Activated CD4-positive, alpha-beta T cell treated with anti-CD3 and anti-CD28 coated beads, Interleukin-2, Interleukin-4, amounts not matched to agents 100 ng/mL and 50 ng/mL, durations not matched to agents 16 hours and 8 hours (primary cell): ENCODE measurements around the gene PANX2.
A peak's percentile ranks its signal among the peaks of the same experiment; 100 is the strongest.
"Not testable (repeated sequence)": the region's sequence is repeated elsewhere in the genome, so short reads cannot be mapped to it uniquely, and the experiment has no call there.

ENCODE experiments used
- DNase-seq: peaks from one replicate; pipeline ENCODE4 v3.0.0-alpha.2; 2020; ENCODE audit warnings: low spot score

The PANX2 gene

GRCh38 chr22:50147258-50148165 is 23.0 kb upstream of the PANX2 start:
- DNase-seq: not testable (repeated sequence)

GRCh38 chr22:50148166-50148500 is 22.4 kb upstream of the PANX2 start:
- DNase-seq: no peak

DNA sequence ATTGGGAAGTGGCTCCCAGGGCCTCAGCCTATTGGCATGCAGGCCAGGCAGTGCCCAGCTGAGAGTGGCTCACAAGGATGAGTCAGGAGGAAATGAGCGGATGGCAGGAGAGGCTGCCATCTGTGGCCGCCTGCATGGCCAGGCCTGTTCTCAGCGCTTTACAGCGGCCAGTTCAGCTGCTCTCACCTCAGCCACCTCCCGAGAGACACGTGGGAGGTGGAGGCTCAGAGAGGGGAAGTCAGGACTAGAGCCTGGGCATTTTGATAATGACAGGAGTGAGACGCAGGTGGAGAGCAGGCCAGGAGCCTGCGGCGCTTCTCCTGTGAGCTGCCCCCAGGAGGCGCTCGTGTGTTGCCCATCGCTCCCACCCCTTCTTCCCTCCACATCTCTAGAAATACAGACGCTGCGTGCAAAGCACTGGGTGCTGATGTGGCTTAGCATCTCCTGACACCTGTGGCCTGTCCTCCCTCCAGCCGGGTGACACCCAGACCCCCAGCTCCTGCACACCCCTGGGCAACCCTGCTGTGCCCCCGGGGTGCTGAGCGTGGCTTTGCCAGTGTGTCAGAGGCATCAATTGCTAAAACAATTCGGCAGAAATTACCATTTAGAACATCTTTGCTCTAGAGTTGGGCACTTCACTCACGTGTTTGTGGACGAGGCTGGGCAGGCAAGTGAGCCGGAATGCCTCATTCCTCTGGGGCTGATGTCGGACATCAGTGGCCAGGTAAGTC is 21.4 kb upstream of the PANX2 start:
- DNase-seq: peak; percentile 71

DNA sequence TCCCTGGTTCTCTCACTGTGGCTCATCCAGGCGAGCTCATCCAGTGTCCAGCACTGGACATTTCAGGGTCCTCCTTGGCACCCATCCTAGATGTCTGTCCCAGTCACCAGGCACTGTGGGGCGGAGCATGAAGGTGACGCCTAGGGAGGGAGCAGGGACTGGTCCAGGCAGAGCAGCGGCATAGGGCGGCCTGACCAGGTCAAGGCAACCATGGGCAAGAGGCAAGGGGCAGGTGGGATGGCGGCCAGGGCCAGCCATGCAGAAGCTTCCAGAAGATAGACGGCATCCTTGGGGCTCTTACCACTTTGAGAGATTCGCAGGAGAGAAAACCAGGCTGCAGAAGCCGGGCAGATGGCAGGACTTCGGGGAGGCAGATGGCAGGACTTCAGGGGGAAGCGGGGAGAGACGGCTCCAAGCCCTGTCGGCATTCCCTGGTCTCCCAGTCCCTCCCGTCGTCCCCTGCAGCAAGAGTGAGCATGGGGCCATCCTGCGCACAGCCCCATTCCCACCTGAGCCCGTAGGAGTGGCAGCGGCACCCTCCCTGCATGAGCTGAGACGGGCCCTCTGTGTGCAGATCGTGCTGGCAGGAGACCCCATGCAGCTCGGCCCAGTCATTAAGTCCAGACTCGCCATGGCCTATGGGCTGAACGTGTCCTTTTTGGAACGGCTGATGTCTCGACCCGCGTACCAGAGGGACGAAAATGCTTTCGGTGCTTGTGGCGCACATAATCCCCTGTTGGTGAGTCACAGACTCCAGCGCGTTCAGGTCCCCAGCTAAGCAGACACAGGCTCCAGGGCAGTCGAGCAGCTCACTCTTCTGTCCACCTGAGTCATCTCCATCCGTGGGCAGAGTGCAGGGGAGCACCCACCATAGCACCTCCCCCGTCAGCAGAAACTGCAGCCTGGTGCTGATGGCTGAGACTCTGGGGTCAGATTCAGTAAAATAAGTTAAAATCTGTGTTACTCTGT is 20.1 kb upstream of the PANX2 start:
- no peak for DNase-seq

DNA sequence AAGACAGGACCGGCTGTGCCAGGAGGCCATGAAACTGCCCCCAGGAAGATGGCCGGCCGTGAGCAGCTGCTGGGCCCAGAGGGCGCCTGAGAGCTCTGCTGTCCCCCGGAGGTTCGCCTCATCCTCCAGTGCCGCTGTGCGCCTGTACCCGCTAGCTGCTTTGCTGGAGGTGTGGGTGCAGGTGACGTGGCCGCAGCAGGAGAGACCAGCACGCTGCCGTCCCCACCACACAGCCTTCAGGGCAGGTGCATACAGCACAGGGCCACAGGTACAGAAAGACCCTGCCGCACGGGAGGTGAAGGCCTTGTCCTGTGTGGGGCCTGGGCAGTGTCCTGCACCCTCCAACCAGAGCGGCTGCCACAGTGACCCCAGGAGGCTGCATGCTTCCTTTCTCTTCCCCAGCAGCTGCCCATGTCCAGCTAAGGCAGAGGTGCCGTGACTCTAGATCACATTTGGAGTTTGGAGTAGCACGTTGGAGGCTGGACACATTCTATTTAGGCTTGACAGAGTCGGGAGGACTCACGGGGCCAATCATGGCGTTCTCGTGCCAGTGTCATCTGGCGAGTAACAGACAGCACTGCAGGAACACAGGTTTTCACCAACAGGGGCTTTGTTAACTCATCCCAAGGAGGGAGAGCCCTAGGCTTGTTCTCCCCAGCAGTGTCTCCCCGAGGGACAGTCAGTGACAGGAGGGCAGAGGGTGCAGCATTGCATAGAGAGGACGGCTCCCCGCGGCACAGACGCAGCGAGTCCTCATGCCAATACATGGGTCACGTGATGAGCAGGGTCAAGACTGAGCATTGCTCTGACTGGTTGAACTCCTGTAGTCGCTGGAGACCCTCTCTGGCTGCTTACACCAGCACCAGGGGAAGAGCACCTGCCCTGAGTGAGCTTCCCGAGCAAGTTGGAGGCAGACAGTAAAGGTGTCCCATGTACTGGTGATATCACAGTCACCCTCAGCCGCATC is 18.7 kb upstream of the PANX2 start:
- no peak for DNase-seq

DNA sequence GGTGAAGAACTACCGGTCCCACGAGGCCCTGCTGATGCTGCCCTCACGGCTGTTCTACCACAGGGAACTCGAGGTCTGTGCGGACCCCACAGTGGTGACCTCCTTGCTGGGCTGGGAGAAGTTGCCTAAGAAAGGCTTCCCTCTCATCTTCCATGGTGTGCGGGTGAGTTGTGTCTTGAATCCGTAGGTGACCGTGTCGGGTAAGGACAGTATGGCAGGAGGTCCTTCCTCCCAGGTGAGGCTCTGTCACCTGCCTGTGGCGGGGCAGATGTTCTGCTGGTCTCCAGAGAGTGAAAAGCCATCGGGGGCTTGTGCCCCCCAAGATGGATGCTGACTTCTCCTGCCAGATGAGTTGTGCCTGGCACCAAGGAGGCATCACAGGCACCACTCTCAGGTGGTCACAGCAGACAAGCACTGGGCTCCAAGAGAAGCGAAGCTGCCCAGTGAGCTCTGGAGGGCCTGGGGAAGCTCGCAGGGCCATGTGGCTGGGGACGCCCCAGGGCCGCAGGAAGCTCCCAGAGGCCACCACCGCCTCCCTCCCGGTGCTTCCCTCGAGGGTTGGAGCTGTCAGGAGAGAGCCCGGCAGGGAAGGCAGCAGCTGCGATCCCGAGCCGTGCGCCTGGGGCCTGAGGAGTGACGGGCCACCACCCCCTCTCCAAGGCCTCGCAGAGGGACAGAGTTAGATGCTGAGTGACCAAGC is 17.3 kb upstream of the PANX2 start:
- DNase-seq: no peak

DNA sequence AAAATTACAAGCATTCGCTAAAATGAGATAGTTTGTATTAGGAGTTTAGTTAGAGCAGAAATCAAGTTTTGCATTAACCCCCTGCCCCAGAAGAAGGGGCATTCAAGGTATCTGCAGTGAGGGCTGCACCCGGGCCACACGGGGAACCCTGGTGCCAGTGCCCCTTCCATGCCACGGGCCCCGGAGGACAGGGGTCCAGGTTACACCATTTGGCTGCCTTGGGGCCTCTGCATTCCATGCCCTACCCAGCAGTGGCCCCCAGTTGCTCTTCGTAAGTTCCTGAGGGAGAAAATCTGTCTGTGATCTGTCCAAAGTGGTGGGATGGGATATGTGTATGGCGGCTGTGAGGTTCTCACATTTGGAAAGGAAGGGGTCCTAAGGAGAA is 16.8 kb upstream of the PANX2 start:
- DNase-seq: no peak

DNA sequence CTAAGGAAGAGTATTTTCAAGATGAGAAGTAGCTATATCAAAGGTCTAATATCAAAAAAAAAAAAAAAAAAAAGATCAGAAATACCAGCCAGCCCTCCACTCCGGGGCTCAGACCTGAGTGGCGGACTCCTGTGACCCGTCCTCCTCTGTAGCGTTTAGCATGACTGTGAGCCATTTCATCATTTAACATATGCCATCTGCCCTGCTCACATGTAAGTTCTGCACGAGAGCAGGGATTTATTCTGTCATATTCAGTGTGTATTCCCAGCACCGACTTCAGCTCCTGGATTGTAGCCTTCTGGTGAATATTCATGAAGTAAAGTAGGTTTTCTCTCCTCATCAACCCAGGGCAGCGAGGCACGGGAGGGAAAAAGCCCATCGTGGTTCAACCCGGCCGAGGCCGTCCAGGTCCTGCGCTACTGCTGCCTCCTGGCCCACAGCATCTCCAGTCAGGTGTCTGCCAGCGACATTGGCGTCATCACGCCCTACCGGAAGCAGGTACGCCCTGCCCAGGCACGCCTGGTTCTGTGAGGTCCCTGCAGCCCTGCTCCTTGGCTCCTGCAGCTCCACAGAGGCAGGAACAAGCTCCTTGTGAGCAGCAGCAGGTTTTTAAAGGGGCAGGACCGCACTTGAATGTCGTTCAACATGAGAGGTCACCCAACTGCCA is 12.7 kb upstream of the PANX2 start:
- no peak for DNase-seq

DNA sequence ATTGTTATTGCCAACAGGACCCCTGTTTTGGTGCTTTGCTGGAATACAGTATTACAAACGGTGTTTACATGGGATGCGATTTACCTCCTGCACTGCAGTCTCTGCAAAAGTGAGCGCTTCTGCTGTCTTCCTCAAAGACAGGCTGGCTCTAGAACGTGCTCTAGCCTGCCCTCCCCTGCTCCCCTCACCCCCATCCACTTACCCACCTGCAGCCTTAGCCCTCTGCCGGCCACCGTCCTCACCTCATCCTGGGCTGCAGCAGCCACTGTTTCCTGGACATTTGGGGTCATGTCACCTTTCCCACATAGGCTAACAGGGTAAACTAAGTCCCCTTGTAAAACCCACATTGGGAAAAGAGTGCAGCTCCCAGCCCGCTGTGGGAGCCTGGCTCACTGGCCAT is 9.6 kb upstream of the PANX2 start:
- DNase-seq: no peak

DNA sequence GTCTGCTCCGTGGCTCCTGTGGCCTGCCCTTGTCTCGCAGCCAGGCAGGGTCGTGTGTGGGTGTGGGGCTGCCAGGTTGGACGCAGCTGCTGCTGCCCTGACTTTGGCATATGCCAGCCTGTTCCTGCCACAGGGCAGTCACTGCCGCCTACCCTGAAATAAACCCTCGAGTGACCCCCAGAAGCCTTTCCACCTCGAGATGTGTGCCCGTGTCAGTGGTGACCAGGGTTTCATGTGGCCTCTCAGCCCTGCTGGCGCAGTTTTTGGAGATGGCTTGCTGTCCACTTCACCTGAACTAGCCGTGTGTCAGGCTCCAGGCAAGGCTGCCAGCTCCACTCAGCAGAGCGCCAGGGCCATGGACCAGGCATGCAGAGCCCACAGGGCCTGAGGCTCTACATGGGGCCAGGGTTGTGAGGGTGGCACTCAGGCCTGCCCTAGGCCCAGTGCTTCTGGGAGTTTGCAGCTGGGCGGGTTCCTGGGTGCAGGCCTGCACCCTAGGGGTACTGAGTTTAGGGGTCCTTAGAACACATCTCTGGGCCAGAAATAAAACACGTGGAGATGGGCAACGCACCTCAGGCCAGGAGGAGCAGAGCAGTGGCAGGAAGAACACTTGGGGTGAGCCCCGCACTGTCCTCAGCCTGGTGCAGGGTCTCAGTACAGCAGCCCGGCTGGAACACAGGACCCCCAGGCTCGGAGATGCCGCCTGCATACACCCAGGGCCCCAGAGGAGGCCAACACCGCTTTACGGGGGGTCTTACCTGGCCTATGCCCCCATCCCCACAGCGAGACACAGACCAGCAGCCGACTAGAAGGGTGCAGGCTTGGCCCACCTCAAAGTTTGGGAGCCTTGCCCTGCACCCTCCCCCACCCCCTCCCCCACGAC is 8.8 kb upstream of the PANX2 start:
- no peak for DNase-seq

- no peak for DNase-seq
These were observed 8.1 kb upstream of the PANX2 start for GRCh38 chr22:50162391-50162956.

GRCh38 chr22:50165436-50166123 is 5.0 kb upstream of the PANX2 start:
- DNase-seq: no peak

DNA sequence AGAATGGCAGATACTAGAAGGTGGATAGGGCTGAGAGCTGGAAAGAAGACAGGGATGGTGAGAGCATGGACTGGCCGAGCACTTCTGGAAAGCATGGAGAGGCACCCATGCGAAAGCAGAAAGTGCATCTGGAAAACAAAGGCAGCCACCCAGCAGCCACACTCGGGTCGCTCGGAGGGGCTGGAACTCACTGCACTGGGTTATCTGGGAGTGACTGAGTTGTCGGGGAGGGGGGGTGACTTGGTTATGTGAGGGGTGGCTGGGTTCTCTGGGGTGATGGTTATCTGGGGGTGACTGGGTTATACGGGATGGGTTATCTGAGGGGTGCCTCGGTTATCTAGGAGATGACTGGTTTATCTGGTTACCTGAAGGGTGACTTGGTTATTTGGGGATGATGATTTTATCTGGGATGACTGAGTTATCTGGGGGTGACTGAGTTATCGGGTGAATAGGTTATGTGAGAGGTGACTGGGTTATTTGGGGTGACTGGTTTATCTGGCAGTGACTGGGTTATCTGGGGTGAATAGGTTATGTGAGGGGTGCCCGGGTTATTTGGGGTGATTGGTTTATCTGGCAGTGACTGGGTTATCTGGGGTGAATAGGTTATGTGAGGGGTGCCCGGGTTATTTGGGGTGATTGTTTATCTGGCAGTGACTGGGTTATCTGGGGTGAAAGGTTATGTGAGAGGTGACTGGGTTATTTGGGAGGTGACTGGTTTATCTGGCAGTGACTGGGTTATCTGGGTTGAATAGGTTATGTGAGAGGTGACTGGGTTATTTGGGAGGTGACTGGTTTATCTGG is 2.6 kb upstream of the PANX2 start:
- no peak for DNase-seq

DNA sequence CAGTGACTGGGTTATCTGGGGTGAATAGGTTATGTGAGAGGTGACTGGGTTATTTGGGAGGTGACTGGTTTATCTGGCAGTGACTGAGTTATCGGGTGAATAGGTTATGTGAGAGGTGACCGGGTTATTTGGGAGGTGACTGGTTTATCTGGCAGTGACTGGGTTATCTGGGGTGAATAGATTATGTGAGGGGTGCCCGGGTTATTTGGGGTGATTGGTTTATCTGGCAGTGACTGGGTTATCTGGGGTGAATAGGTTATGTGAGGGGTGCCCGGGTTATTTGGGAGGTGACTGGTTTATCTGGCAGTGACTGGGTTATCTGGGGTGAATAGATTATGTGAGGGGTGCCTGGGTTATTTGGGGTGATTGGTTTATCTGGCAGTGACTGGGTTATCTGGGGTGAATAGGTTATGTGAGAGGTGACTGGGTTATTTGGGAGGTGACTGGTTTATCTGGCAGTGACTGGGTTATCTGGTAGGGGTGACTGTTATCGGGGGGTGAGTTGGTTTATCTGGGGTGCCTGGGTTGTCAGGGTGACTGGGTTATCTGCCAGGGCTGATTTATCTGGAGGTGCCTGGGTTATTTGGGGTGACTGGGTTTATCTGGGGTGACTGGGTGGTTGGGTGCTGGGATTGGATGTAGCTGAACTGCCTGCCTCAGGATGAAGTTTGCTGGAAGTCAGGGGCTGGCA is 1.9 kb upstream of the PANX2 start:
- DNase-seq: not testable (repeated sequence)

GRCh38 chr22:50169181-50169759 is 1.3 kb upstream of the PANX2 start:
- DNase-seq: no peak

DNA sequence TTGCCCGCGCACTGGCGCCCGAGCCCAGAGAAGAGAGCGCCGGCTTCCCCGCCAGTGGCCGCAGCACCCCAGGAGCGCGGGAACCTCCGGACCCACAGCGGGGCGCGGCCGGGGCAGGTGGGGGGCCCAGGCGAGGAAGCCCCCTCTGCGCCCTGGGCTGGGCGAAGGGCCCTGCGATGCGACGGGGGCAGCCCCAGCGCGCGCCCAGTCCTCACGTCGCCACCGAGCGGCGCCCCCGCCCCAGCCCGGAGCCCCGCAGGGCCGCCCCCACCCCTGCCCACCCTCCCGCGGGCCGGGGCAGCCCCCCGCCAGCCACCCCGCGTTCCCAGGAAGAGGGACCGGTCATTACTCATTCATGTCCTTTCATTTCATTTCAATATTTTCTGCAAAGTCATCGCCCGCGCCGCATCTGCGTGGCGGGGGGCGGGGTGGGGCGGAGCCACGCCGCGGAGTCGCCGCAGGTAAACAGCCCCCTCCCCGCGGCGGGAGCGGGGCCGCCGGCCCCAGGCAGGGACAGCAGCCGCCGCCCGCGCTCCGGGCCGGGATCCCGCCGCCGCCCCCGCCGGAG is 673 bp upstream of the PANX2 start:
- peak; percentile 71 for DNase-seq
